Activated effector memory CD4-positive, alpha-beta T cell treated with anti-CD3 and anti-CD28 coated beads, Interleukin-2, amount 50 U/mL, for 16 hours (primary cell): ENCODE results near the gene CNOT11.
"Not testable (repeated sequence)": the region's sequence is repeated elsewhere in the genome, so short reads cannot be mapped to it uniquely, and the experiment has no call there.

Experiments
- DNase-seq: peaks from one replicate; pipeline ENCODE4 v3.0.0-alpha.2; 2020

CNOT11 gene

GRCh38 chr2:101311696-101312017 is 59.0 kb downstream of the CNOT11 start:
- DNase-seq: no peak

- not testable (repeated sequence) for DNase-seq
Observed at GRCh38 chr2:101316568-101316967, 63.9 kb downstream of the CNOT11 start.
